ENCODE measurements around the gene ITM2C.

ITM2C gene, protein sequence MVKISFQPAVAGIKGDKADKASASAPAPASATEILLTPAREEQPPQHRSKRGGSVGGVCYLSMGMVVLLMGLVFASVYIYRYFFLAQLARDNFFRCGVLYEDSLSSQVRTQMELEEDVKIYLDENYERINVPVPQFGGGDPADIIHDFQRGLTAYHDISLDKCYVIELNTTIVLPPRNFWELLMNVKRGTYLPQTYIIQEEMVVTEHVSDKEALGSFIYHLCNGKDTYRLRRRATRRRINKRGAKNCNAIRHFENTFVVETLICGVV

DNA sequence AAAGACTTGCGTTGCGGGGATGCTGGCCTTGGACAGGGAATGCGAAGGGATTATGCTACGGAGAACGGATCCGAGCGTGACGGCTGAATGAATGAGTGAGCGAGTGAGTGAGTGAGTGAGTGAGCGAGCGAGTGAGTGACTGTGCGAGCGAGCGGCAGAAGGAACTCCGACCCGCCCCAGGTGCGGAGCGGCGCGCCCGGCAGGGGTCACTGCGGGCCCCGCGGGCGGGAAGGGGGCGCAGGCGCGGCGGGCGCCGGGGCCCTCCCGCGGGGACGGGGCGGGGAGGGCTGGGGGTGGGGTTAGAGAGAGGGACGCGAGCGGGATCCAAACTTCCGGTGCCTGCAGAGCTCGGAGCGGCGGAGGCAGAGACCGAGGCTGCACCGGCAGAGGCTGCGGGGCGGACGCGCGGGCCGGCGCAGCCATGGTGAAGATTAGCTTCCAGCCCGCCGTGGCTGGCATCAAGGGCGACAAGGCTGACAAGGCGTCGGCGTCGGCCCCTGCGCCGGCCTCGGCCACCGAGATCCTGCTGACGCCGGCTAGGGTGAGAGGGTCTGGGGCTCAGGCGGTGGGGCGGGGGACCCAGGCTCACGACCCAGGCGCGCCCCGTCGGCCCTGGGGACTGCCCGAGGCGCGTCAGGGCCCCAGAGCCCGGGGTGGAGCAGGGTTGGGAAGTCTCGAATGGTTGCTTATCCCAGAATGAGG lies at the start of gene ITM2C:
ITM2C (plus strand) TSS at position 338 of the 702 bp plus-strand sequence; CDS start at position 422, 84 bp downstream.
- Histone ChIP-seq H3K27me3 (ENCODE audit: control insufficient read depth, insufficient read depth, low read length) (no peaks in the 10 kb centered on the region), H3K27ac (ENCODE audit: low read depth, low read length) (peak within 1 kb of the TSS; percentile 77), H3K4me3 (ENCODE audit: low read length) (peak within 1 kb of the TSS; percentile 85), H3K9ac (ENCODE audit: low read length) (peak within 1 kb of the TSS; percentile 89), H3K4me1 (ENCODE audit: control insufficient read depth, insufficient read depth, low read length) (peaks cover 29% of the 10 kb centered on the region), H3K36me3 (ENCODE audit: control insufficient read depth, insufficient read depth, low read length) (no peaks in the 10 kb centered on the region)

GRCh38 chr2:230815088-230815487 lies 49.7 kb upstream of the ITM2C start:
- Histone ChIP-seq H3K9ac (ENCODE audit: low read length) (no peak overlapping the region), H3K27me3 (ENCODE audit: control insufficient read depth, insufficient read depth, low read length) (no peaks in the 10 kb centered on the region), H3K4me1 (ENCODE audit: control insufficient read depth, insufficient read depth, low read length) (no peaks in the 10 kb centered on the region), H3K36me3 (ENCODE audit: control insufficient read depth, insufficient read depth, low read length) (peaks cover 18% of the 10 kb centered on the region), H3K4me3 (ENCODE audit: low read length) (no peak overlapping the region), H3K27ac (ENCODE audit: low read depth, low read length) (no peak overlapping the region)

- Histone ChIP-seq H3K27me3 (ENCODE audit: control insufficient read depth, insufficient read depth, low read length) (no peaks in the 10 kb centered on the region), H3K36me3 (ENCODE audit: control insufficient read depth, insufficient read depth, low read length) (peaks cover 15% of the 10 kb centered on the region), H3K27ac (ENCODE audit: low read depth, low read length) (no peak overlapping the region), H3K4me1 (ENCODE audit: control insufficient read depth, insufficient read depth, low read length) (no peaks in the 10 kb centered on the region), H3K4me3 (ENCODE audit: low read length) (no peak overlapping the region), H3K9ac (ENCODE audit: low read length) (no peak overlapping the region)
Observed at GRCh38 chr2:230816735-230817134, 48.0 kb upstream of the ITM2C start.

- Histone ChIP-seq H3K4me1 (ENCODE audit: control insufficient read depth, insufficient read depth, low read length) (no peaks in the 10 kb centered on the region), H3K4me3 (ENCODE audit: low read length) (no peak overlapping the region), H3K36me3 (ENCODE audit: control insufficient read depth, insufficient read depth, low read length) (peaks cover 12% of the 10 kb centered on the region), H3K9ac (ENCODE audit: low read length) (no peak overlapping the region), H3K27me3 (ENCODE audit: control insufficient read depth, insufficient read depth, low read length) (no peaks in the 10 kb centered on the region), H3K27ac (ENCODE audit: low read depth, low read length) (no peak overlapping the region)
Observed at GRCh38 chr2:230819433-230819832, 45.3 kb upstream of the ITM2C start.

DNA sequence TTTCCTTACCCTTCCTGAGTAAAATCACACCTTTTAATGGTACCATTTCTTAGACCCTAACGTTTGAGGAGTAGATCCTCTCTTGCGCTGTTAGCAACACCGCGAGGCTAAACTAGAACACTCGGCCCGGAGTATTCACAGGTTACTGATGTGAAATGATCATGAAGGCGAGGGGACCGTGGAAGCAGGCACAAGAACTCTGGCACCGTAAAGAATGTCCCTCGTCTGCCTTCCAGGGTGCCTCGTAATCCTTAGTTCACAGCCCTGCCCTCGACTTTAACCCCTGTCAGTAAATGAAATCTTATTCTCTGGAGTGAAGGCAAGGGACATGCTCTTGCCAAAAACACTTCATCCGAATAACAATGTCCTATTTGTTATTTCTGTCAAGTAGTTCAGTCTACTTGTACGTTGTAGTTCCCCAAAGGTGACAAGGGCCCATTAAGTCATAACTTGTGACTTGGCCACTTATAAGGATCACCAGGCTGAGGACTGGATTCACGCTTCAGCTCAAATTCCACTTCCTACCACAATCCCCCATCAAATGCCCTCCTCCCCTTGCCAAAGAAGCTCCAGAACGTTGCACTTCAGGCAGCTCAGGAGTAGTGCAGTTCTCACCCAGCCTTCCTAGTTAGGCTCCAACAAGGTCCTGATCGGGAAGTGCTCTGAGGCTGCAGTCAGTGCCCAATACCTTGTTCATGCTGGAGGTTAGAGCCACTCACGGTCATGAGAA lies 43.3 kb upstream of the ITM2C start:
- no peak overlapping the region for H3K9ac ChIP-seq (ENCODE audit: low read length)
- H3K36me3 ChIP-seq (ENCODE audit: control insufficient read depth, insufficient read depth, low read length) = peaks cover 10% of the 10 kb centered on the region
- H3K4me3 ChIP-seq (ENCODE audit: low read length) = no peak overlapping the region
- no peak overlapping the region for H3K27ac ChIP-seq (ENCODE audit: low read depth, low read length)
- no peaks in the 10 kb centered on the region for H3K27me3 ChIP-seq (ENCODE audit: control insufficient read depth, insufficient read depth, low read length)
- no peaks in the 10 kb centered on the region for H3K4me1 ChIP-seq (ENCODE audit: control insufficient read depth, insufficient read depth, low read length)

DNA sequence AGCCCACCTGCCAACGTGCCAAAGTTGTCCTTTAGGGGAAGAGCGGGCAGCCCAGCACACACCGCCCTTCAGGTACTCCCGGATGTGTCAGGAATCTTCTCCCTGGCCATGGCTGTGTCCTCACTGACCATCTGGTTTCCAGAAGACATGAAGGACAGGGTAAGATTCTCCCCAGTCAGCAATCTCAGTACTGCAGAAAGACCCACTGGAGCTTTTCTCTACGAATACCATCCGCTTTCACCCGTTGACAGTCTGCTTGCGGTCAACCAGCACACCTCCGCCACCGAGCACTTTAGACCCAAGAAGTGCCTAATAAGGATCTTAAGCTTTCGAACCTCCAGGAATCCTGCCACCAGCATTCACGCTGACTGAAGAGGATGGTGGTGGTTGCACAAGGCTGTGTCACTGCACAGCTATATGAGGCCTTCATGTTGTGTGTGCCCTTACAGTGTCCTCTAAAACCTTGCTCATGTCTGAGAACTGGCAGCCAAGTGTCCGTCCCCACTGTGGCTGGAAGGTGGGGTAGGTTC lies 42.7 kb upstream of the ITM2C start:
- H3K36me3 ChIP-seq (ENCODE audit: control insufficient read depth, insufficient read depth, low read length) = peaks cover 10% of the 10 kb centered on the region
- no peaks in the 10 kb centered on the region for H3K4me1 ChIP-seq (ENCODE audit: control insufficient read depth, insufficient read depth, low read length)
- no peak overlapping the region for H3K4me3 ChIP-seq (ENCODE audit: low read length)
- H3K27me3 ChIP-seq (ENCODE audit: control insufficient read depth, insufficient read depth, low read length) = no peaks in the 10 kb centered on the region
- H3K9ac ChIP-seq (ENCODE audit: low read length) = no peak overlapping the region
- no peak overlapping the region for H3K27ac ChIP-seq (ENCODE audit: low read depth, low read length)

DNA sequence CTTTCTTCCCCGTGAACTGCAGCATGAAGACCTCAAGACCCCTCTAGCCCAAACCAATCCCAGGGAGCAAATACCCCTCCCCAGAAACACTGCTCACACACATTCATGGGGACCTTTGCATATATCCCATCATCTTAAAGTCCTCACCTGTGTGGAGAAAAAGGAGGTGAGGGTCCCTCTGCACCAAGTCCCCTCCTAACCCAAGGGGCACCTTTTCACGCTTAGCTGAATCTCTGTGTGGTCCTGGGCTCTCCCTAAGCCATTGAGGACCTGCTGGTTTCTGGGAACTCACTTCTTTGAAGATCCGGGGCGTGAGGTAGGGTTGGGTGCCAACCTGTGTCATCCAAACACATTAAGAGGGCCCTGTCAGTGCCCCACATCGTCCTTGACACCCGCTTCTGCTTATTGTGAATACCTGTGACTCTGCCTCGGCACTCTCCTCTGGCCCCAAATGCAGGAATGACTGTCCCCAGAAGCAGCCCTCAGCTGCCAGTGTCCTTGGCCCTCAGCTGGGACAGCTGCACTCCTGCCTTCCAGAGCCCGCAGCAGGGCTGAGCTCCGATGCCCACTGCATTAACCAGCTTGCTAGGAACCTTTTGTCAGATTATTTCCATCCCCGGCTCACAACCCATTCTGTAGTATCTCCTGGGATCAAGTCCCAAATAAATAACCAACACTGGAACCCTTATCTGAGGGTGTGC lies 41.3 kb upstream of the ITM2C start:
- Histone ChIP-seq H3K27me3 (ENCODE audit: control insufficient read depth, insufficient read depth, low read length) (peaks cover 6% of the 10 kb centered on the region), H3K27ac (ENCODE audit: low read depth, low read length) (no peak overlapping the region), H3K9ac (ENCODE audit: low read length) (no peak overlapping the region), H3K36me3 (ENCODE audit: control insufficient read depth, insufficient read depth, low read length) (peaks cover 4% of the 10 kb centered on the region), H3K4me3 (ENCODE audit: low read length) (no peak overlapping the region), H3K4me1 (ENCODE audit: control insufficient read depth, insufficient read depth, low read length) (no peaks in the 10 kb centered on the region)

DNA sequence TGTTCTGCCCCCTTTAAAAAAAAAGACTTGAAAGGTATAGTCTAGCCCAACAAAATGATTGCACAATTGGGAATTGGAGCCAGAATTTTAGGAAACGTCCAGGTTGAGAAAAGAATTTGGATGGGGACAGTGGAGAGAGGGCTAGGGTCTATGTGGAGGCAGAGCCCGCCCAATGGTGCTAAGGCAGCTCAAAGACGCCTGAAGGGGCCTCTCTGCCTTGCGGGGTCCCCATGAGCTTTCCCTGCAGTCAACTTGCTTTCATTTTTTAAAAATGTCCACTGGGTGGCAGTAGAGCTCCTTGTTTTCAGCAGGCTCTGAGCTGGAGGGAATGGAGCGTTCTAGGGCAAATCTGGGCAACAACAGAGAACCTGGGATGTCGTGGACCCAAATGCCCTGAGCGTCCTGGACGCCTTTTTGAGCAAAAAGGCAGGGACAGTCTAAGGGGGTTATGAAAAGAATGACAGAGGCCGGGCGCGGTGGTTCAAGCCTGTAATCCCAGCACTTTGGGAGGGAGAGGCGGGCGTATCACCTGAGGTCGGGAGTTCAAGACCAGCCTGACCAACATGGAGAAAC lies 40.2 kb upstream of the ITM2C start:
- Histone ChIP-seq H3K27me3 (ENCODE audit: control insufficient read depth, insufficient read depth, low read length) (peaks cover 10% of the 10 kb centered on the region), H3K36me3 (ENCODE audit: control insufficient read depth, insufficient read depth, low read length) (no peaks in the 10 kb centered on the region), H3K4me1 (ENCODE audit: control insufficient read depth, insufficient read depth, low read length) (no peaks in the 10 kb centered on the region), H3K4me3 (ENCODE audit: low read length) (peak overlapping the region; percentile 53), H3K27ac (ENCODE audit: low read depth, low read length) (no peak overlapping the region), H3K9ac (ENCODE audit: low read length) (no peak overlapping the region)

DNA sequence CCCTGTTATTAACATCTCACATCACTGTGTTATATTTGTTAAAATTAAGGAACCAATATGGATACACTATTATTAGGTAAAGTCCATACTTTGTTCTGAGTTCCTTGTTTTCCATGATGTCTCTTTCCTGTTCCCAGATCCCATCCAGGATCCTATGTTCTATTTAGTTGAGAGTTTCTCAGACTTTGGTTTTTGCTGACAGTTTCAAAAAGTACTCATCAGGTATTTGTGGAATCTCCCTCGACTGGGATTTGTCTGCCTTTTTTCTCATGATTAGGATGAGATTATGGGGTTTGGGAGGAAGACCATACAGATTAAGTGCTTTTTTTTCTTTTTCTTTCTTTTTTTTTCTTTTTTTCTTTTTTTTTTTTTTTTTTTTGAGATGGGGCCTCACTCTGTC lies 39.4 kb upstream of the ITM2C start:
- Histone ChIP-seq H3K4me3 (ENCODE audit: low read length) (no peak overlapping the region), H3K4me1 (ENCODE audit: control insufficient read depth, insufficient read depth, low read length) (no peaks in the 10 kb centered on the region), H3K36me3 (ENCODE audit: control insufficient read depth, insufficient read depth, low read length) (no peaks in the 10 kb centered on the region), H3K9ac (ENCODE audit: low read length) (no peak overlapping the region), H3K27ac (ENCODE audit: low read depth, low read length) (no peak overlapping the region), H3K27me3 (ENCODE audit: control insufficient read depth, insufficient read depth, low read length) (peaks cover 10% of the 10 kb centered on the region)

DNA sequence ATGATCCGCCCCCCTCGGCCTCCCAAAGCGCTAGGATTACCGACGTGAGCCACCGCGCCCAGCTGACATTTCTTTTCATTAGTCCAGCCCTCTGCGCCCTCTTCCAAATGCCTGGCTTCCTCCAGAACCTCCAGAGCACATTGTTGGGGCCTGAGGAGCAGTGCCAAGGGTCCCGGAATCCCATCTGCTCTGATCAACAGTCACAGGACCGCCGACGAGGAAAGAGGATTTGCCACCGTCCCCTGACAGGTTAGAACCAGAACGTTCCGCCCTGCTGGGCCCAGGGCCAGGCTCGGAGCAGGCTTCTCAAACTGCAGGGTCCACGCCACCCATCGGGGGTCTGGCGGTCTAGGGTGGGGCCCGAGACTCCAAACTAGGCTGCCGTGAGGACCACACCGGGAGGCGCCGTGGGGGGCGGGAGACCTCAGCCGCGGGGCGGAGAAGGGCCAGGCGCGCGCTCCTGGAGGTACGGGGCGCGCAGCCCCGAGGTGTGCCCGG lies 36.9 kb upstream of the ITM2C start:
- Histone ChIP-seq H3K36me3 (ENCODE audit: control insufficient read depth, insufficient read depth, low read length) (no peaks in the 10 kb centered on the region), H3K4me1 (ENCODE audit: control insufficient read depth, insufficient read depth, low read length) (no peaks in the 10 kb centered on the region), H3K27me3 (ENCODE audit: control insufficient read depth, insufficient read depth, low read length) (peaks cover 10% of the 10 kb centered on the region), H3K9ac (ENCODE audit: low read length) (no peak overlapping the region), H3K27ac (ENCODE audit: low read depth, low read length) (no peak overlapping the region), H3K4me3 (ENCODE audit: low read length) (peak overlapping the region; percentile 34)

- no peak overlapping the region for H3K27ac ChIP-seq (ENCODE audit: low read depth, low read length)
- H3K9ac ChIP-seq (ENCODE audit: low read length) = no peak overlapping the region
- H3K4me1 ChIP-seq (ENCODE audit: control insufficient read depth, insufficient read depth, low read length) = no peaks in the 10 kb centered on the region
- peak overlapping the region; percentile 34 for H3K4me3 ChIP-seq (ENCODE audit: low read length)
- H3K36me3 ChIP-seq (ENCODE audit: control insufficient read depth, insufficient read depth, low read length) = no peaks in the 10 kb centered on the region
- peaks cover 10% of the 10 kb centered on the region for H3K27me3 ChIP-seq (ENCODE audit: control insufficient read depth, insufficient read depth, low read length)
Observed at GRCh38 chr2:230828272-230828961, 36.3 kb upstream of the ITM2C start.
